BJ (cell line): ENCODE results near the gene LAMA3. TPM values are rescaled to one million over a fixed set of nuclear protein-coding genes. Genes with fewer than 3 reads are reported as not detected.

Source experiments
- CTCF ChIA-PET: fragments of 350-600 bp; formaldehyde crosslinking; extraction: SDS; loops from one replicate; lab custom pipeline; 2021; ENCODE audit warnings: antibody characterized with exemption, inconsistent platforms; lab: Yijun Ruan, JAX
- POLR2A ChIA-PET: fragments of 300-600 bp; sonication (Branson Sonifier 250); formaldehyde crosslinking; extraction: SDS; loops from one replicate; lab custom pipeline; 2021; ENCODE audit warnings: antibody characterized with exemption; lab: Charles Lee
- DNase-seq: peaks from one replicate; pipeline ENCODE4 v3.0.0-alpha.2; 2011; ENCODE audit warnings: low read depth
- H3K27me3 ChIP-seq: 2 replicates; pipeline ENCODE4 v1.6.0; 2011; ENCODE audit warnings: low read length; ENCODE audit not compliant: control insufficient read depth, insufficient read depth
- H3K36me3 ChIP-seq: 2 replicates; pipeline ENCODE4 v1.5.1; 2011; ENCODE audit warnings: low read length; ENCODE audit not compliant: control insufficient read depth, insufficient read depth
- H3K4me3 ChIP-seq: 2 replicates; pipeline ENCODE4 v1.5.1; 2011; ENCODE audit warnings: low read depth, mild to moderate bottlenecking, control low read depth, low read length
- CTCF ChIP-seq: IDR thresholded peaks from 2 replicates; pipeline ENCODE4 v1.5.1; 2011; ENCODE audit warnings: low read depth, mild to moderate bottlenecking, control low read depth, inconsistent platforms, low read length, moderate library complexity; ENCODE audit not compliant: insufficient read depth
- polyA plus RNA-seq: library from polyadenylated mRNA; depleted of rRNA; stranded (reverse); fragments of >200 nt; gene quantifications from 2 replicates; pipeline ENCODE4 v1.2.3, GENCODE V29; 2011

LAMA3 gene
- polyA plus RNA-seq, 1 experiment = 5.6 TPM

GRCh38 chr18:23662309-23663263, 26.7 kb upstream of the LAMA3 start, which contains the start of gene ANKRD29:
ANKRD29 (minus strand) TSS chr18:23662911; CDS start chr18:23662730, 181 bp downstream.
- POLR2A ChIA-PET = no interaction called here
- H3K4me3 ChIP-seq = peak within 1 kb of the TSS; percentile 51
- DNase-seq = no peak
- H3K27me3 ChIP-seq = peaks cover 11% of the 10 kb centered on the region
- TF ChIP-seq CTCF = no peak
- CTCF ChIA-PET = interaction anchor here (0.6 to 1.5 kb wide), 5 partner anchors 9 to 46 kb away, joined by 3 to 5 read pairs (median 3); no protein-coding TSS in a partner anchor
- H3K36me3 ChIP-seq = no peaks in the 10 kb centered on the region

GRCh38 chr18:23664674-23665073, 24.6 kb upstream of the LAMA3 start:
- ChIA-PET CTCF (interaction anchor here (1.0 to 1.5 kb wide), 4 partner anchors 10 to 42 kb away, joined by 3 to 5 read pairs (median 3); no protein-coding TSS in a partner anchor), POLR2A (no interaction called here)
- H3K27me3 ChIP-seq = peaks cover 14% of the 10 kb centered on the region
- DNase-seq = no peak
- no peak for TF ChIP-seq CTCF
- no peaks in the 10 kb centered on the region for H3K36me3 ChIP-seq
- H3K4me3 ChIP-seq = no peak overlapping the region

GRCh38 chr18:23667114-23667513, 22.1 kb upstream of the LAMA3 start:
- DNase-seq = no peak
- Histone ChIP-seq H3K36me3 (no peaks in the 10 kb centered on the region), H3K4me3 (no peak overlapping the region), H3K27me3 (peaks cover 8% of the 10 kb centered on the region)
- POLR2A ChIA-PET = no interaction called here
- CTCF ChIA-PET = interaction anchor here (0.6 to 0.9 kb wide), 2 partner anchors 36 kb away, joined by 3 read pairs; no protein-coding TSS in a partner anchor
- TF ChIP-seq CTCF = no peak

GRCh38 chr18:23668731-23669130, 20.5 kb upstream of the LAMA3 start:
- POLR2A ChIA-PET = no interaction called here
- peaks cover 4% of the 10 kb centered on the region for H3K27me3 ChIP-seq
- CTCF ChIA-PET = interaction anchor here (0.6 to 1.0 kb wide), 2 partner anchors 32 to 47 kb away, joined by 3 read pairs; no protein-coding TSS in a partner anchor
- DNase-seq = no peak
- H3K36me3 ChIP-seq = no peaks in the 10 kb centered on the region
- no peak overlapping the region for H3K4me3 ChIP-seq
- TF ChIP-seq CTCF = no peak

- H3K36me3 ChIP-seq = no peaks in the 10 kb centered on the region
- CTCF ChIA-PET = interaction anchor here (0.6 to 1.0 kb wide), 2 partner anchors 33 to 47 kb away, joined by 3 read pairs; no protein-coding TSS in a partner anchor
- POLR2A ChIA-PET = no interaction called here
- DNase-seq = no peak
- TF ChIP-seq CTCF = no peak
- no peak overlapping the region for H3K4me3 ChIP-seq
- H3K27me3 ChIP-seq = peaks cover 4% of the 10 kb centered on the region
These were observed 20.0 kb upstream of the LAMA3 start for GRCh38 chr18:23669202-23669766.
